Measurements from ENCODE around the gene MEGF10. TPM values are rescaled to one million over a fixed set of nuclear protein-coding genes. Genes with fewer than 3 reads are reported as not detected.

MEGF10 gene
- total and polyA plus RNA-seq, 7 donors = 0.68 to 23.6 (median 2.2) TPM

DNA sequence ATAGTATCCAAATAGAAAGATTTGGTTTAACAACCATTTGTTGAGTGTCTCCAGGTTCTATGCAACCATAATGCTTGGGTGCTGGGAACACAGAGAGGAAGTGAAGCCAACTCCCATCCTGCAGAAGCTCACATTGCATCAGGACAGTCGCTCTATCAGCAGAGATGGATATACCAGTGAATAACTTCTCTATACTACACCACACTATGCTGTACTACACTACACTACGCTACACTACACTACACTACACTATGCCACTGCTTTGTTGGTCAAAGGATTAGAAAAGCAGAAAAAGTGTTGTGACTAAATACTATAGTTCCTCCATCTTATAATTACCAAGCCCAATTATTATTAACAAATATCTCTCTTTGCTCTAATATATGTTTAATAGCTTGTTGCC, 137.7 kb downstream of the MEGF10 start:
- no peak overlapping the region for H3K4me3 ChIP-seq
- TF ChIP-seq, protein P1, sequence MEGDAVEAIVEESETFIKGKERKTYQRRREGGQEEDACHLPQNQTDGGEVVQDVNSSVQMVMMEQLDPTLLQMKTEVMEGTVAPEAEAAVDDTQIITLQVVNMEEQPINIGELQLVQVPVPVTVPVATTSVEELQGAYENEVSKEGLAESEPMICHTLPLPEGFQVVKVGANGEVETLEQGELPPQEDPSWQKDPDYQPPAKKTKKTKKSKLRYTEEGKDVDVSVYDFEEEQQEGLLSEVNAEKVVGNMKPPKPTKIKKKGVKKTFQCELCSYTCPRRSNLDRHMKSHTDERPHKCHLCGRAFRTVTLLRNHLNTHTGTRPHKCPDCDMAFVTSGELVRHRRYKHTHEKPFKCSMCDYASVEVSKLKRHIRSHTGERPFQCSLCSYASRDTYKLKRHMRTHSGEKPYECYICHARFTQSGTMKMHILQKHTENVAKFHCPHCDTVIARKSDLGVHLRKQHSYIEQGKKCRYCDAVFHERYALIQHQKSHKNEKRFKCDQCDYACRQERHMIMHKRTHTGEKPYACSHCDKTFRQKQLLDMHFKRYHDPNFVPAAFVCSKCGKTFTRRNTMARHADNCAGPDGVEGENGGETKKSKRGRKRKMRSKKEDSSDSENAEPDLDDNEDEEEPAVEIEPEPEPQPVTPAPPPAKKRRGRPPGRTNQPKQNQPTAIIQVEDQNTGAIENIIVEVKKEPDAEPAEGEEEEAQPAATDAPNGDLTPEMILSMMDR (IDR thresholded peaks at IDR 0.05) = no peak
- intact Hi-C loops (cut with DNase I) = no loop called here
- 93 to 96% (median 94%) methylated on average over 2 of the region's 2 CpGs for WGBS, 3 donors
- H3K27ac ChIP-seq = no peak overlapping the region
- no peaks in the 10 kb centered on the region for H3K9me3 ChIP-seq
- ATAC-seq = no peak
- no peak for DNase-seq
- peaks cover 3% of the 10 kb centered on the region for H3K4me1 ChIP-seq
- H3K36me3 ChIP-seq (ENCODE audit: insufficient read depth in 1 of 2, low read depth in 1 of 2) = no peaks in the 10 kb centered on the region
- H3K27me3 ChIP-seq (ENCODE audit: insufficient read depth in 3 of 3, low read length in 2 of 3) = no peaks in the 10 kb centered on the region

DNA sequence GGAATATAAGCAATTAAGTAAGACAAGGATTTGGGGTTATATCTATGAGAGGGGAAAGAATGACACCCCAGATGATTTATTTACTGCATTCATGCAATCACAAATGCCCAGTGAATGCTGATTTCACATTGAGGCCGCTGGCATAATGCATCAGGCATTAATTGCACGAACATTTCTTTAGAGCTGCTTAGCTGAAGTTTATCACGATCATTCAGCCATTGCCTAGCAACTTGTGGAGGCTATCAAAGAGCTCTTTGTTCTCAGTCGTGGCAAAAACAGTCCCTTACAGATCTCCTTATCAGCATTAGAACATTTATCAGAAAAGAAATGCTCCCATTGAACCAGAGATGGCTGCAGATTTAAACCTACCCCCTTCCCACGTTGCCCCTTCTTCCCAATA, 138.2 kb downstream of the MEGF10 start:
- Histone ChIP-seq H3K27ac (no peak overlapping the region), H3K9me3 (no peaks in the 10 kb centered on the region), H3K36me3 (ENCODE audit: insufficient read depth in 1 of 2, low read depth in 1 of 2) (no peaks in the 10 kb centered on the region), H3K4me3 (no peak overlapping the region), H3K4me1 (peaks cover 3% of the 10 kb centered on the region), H3K27me3 (ENCODE audit: insufficient read depth in 3 of 3, low read length in 2 of 3) (no peaks in the 10 kb centered on the region)
- whole genome bisulfite sequencing, 3 donors = 56 to 62% (median 62%) methylated on average over 5 of the region's 5 CpGs
- ATAC-seq (no peak), DNase-seq (no peak)
- TF ChIP-seq, protein P1 (IDR thresholded peaks at IDR 0.05) = no peak
- intact Hi-C loops (cut with DNase I) = no loop called here

DNA sequence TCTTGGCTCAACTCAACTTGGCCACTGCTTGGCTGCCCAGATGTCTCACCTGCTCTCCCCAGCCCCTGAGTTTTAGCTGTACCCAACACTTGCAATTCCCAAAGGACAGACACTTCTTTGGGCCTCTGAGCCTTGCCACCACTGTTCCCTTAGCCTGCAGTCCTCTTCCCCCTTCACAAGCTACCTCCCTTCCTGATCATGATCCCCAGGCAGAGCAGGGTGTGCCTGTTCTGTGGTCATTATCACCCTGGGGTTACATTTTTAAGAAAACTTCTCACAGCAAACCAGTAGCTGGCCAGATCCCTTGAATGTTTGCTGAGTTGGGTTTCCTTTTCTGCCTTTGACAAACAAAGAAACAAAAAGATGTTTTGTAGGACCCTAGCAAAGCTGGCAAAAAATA, 139.3 kb downstream of the MEGF10 start:
- H3K4me3 ChIP-seq = no peak overlapping the region
- H3K4me1 ChIP-seq = peaks cover 3% of the 10 kb centered on the region
- no peaks in the 10 kb centered on the region for H3K36me3 ChIP-seq (ENCODE audit: insufficient read depth in 1 of 2, low read depth in 1 of 2)
- DNase-seq (no peak), ATAC-seq (no peak)
- no peak overlapping the region for H3K27ac ChIP-seq
- intact Hi-C loops (cut with DNase I) = no loop called here
- TF ChIP-seq, protein P1 (IDR thresholded peaks at IDR 0.05) = no peak
- H3K9me3 ChIP-seq = no peaks in the 10 kb centered on the region
- H3K27me3 ChIP-seq (ENCODE audit: insufficient read depth in 3 of 3, low read length in 2 of 3) = no peaks in the 10 kb centered on the region

DNA sequence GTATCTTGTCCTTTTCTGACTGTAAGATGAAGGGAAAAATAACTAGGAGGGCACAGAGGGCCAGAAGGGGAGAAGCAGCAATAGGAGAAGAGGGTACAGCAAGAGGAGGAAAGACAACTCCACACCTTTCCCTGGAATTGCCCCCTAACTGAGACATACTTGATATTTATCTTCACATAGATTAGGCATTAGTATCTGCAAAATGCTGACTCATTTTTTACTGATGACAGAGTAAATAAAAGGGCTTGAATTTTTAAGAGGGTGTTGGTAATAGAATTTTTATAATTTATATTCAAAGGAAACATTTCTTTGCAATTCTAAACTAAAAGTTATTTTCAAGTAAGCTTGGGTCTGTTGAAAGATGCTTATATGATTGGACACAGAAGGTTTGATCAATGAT, 140.0 kb downstream of the MEGF10 start:
- TF ChIP-seq, protein P1 (IDR thresholded peaks at IDR 0.05) = no peak
- Histone ChIP-seq H3K27me3 (ENCODE audit: insufficient read depth in 3 of 3, low read length in 2 of 3) (no peaks in the 10 kb centered on the region), H3K36me3 (ENCODE audit: insufficient read depth in 1 of 2, low read depth in 1 of 2) (no peaks in the 10 kb centered on the region), H3K27ac (no peak overlapping the region), H3K9me3 (no peaks in the 10 kb centered on the region), H3K4me1 (peaks cover 3% of the 10 kb centered on the region), H3K4me3 (no peak overlapping the region)
- ATAC-seq (no peak), DNase-seq (no peak)
- intact Hi-C loops (cut with DNase I) = no loop called here

DNA sequence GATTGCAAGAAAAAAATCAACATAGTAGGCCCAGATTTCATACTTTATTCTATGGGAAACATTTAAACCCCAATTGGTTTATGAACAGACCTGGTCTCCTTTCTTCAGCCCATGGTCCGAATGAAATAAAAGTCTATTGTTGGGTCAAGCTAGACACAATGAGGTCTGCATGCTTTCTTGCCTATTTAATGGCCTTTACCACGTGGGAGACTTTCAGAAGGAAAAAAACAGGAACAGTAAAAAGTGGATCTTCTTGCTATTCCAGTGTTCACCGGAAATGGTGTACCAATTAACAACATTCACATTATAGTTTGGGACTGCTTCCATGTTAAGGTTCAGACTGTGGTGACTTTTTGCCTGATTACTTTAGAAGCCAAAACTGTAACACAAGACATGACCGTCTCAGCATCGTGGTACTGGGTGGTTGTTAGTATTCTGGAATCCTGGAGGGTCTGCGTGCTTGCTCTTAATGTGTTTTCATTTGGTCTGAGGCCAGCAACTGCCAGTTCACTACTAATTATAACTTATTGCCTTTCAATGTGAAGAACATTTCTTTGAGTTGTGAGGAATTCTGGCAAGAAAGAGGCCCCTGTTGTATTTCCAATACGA, 141.5 kb downstream of the MEGF10 start:
- H3K27ac ChIP-seq = no peak overlapping the region
- TF ChIP-seq, protein P1 (IDR thresholded peaks at IDR 0.05) = no peak
- H3K4me3 ChIP-seq = no peak overlapping the region
- DNase-seq (no peak), ATAC-seq (no peak)
- H3K36me3 ChIP-seq (ENCODE audit: insufficient read depth in 1 of 2, low read depth in 1 of 2) = no peaks in the 10 kb centered on the region
- no peaks in the 10 kb centered on the region for H3K27me3 ChIP-seq (ENCODE audit: insufficient read depth in 3 of 3, low read length in 2 of 3)
- 42 to 52% (median 47%) methylated on average over 7 of the region's 7 CpGs for WGBS, 3 donors
- H3K4me1 ChIP-seq = peaks cover 3% of the 10 kb centered on the region
- no peaks in the 10 kb centered on the region for H3K9me3 ChIP-seq
- intact Hi-C loops (cut with DNase I) = no loop called here

All from psoas muscle (tissue), 8 donors.